Stimulated activated CD4-positive, alpha-beta T cell treated with anti-CD3 and anti-CD28 coated beads, Interleukin-4, amount 100 ng/mL, for 48 hours (primary cell): ENCODE results near the gene PAQR6.
"Not testable (repeated sequence)": the region's sequence is repeated elsewhere in the genome, so short reads cannot be mapped to it uniquely, and the experiment has no call there.

ENCODE experiments used
- DNase-seq, 2 donors: peaks; one replicate each; pipeline ENCODE4 v3.0.0-alpha.2; 2020; ENCODE audit warnings: low read depth in 2 of 2

Gene PAQR6

GRCh38 chr1:156230473-156230837, 17.4 kb downstream of the PAQR6 start:
- no peak for DNase-seq

- no peak for DNase-seq
Measured at GRCh38 chr1:156229809-156230472, 17.9 kb downstream of the PAQR6 start.

- no peak for DNase-seq
Measured at GRCh38 chr1:156228501-156228900, 19.4 kb downstream of the PAQR6 start.

- DNase-seq = no peak
Measured at GRCh38 chr1:156226782-156227181, 21.1 kb downstream of the PAQR6 start.

- DNase-seq = no peak
Measured at GRCh38 chr1:156226116-156226538, 21.7 kb downstream of the PAQR6 start.

- DNase-seq = no peak
Measured at GRCh38 chr1:156225677-156226014, 22.2 kb downstream of the PAQR6 start.

- DNase-seq = no peak
Measured at GRCh38 chr1:156221986-156222692, 25.7 kb downstream of the PAQR6 start.

- DNase-seq = no peak
Measured at GRCh38 chr1:156220226-156220625, 27.6 kb downstream of the PAQR6 start.

- DNase-seq = no peak
Measured at GRCh38 chr1:156217871-156218270, 30.0 kb downstream of the PAQR6 start.

GRCh38 chr1:156216361-156217086, 31.3 kb downstream of the PAQR6 start:
- DNase-seq = not testable (repeated sequence)

GRCh38 chr1:156214024-156214748, 33.7 kb downstream of the PAQR6 start:
- DNase-seq = no peak

- no peak for DNase-seq
Measured at GRCh38 chr1:156213644-156213966, 34.3 kb downstream of the PAQR6 start.

- peak; percentile 95 to 97 for DNase-seq
Measured at GRCh38 chr1:156212833-156213643, 34.8 kb downstream of the PAQR6 start, which contains the start of gene PMF1. Gene PMF1 (plus strand): TSS chr1:156213007. CDS start chr1:156213016, 9 bp downstream.

GRCh38 chr1:156212130-156212529, 35.7 kb downstream of the PAQR6 start:
- no peak for DNase-seq

GRCh38 chr1:156211243-156211642, 36.6 kb downstream of the PAQR6 start:
- DNase-seq = no peak

GRCh38 chr1:156204686-156205085, 43.2 kb downstream of the PAQR6 start:
- no peak for DNase-seq

GRCh38 chr1:156203331-156203730, 44.5 kb downstream of the PAQR6 start:
- DNase-seq = no peak

- no peak for DNase-seq
Measured at GRCh38 chr1:156200044-156200443, 47.8 kb downstream of the PAQR6 start.

- DNase-seq = no peak
Measured at GRCh38 chr1:156198831-156199349, 49.0 kb downstream of the PAQR6 start.

- no peak for DNase-seq
Measured at GRCh38 chr1:156196445-156196844, 51.4 kb downstream of the PAQR6 start.

- no peak for DNase-seq
Measured at GRCh38 chr1:156195853-156196252, 52.0 kb downstream of the PAQR6 start.
